HG02763 (cell line): ENCODE results near the gene MATR3.
"Not testable (repeated sequence)": the region's sequence is repeated elsewhere in the genome, so short reads cannot be mapped to it uniquely, and the experiment has no call there.

Experiments
- ATAC-seq: cut with Tn5 transposase; IDR thresholded peaks from one replicate; pipeline ENCODE4 v1.9.1; 2021; ENCODE audit warnings: mild to moderate bottlenecking, moderate library complexity; ENCODE audit not compliant: unreplicated experiment

Gene MATR3

DNA sequence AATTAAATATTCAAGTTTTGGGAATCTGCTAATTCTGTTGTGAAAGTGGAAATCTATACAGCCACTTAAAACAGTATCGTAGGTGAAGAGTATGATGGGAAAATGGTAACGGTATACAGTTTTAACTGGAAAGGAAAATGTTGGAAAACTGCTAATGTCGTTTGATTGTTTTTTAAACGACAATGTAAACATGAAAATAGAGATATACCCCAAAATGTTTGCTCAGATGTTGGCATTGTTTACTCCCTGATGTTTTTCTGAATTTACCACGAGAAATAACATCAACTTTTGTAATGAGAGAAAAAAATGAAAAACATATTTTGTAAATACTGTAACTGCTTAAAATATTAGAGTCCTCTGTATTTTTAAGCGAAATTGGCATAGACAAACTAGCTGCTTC, 2.7 kb downstream of the MATR3 start:
- no peak for ATAC-seq

DNA sequence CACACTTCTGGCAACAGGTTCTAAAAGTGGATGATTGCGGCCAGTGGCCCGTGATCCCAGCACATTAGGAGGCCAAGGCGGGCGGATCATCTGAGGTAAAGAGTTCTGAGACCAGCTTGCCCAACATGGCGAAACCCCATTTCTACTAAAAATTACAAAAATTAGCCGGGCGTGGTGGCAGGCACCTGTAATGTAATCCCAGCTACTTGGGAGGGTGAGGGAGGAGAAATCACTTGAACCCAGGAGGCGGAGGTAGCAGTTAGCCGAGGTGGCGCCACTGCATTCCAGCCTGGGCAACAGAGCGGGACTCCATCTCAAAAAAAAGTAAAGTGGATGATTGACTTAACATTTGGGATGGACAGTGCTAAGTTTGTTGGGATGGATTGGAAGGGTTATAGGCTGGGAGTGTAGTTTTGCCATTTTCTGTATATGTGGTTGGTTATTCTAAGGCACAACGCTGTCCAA, 3.4 kb downstream of the MATR3 start:
- no peak for ATAC-seq

DNA sequence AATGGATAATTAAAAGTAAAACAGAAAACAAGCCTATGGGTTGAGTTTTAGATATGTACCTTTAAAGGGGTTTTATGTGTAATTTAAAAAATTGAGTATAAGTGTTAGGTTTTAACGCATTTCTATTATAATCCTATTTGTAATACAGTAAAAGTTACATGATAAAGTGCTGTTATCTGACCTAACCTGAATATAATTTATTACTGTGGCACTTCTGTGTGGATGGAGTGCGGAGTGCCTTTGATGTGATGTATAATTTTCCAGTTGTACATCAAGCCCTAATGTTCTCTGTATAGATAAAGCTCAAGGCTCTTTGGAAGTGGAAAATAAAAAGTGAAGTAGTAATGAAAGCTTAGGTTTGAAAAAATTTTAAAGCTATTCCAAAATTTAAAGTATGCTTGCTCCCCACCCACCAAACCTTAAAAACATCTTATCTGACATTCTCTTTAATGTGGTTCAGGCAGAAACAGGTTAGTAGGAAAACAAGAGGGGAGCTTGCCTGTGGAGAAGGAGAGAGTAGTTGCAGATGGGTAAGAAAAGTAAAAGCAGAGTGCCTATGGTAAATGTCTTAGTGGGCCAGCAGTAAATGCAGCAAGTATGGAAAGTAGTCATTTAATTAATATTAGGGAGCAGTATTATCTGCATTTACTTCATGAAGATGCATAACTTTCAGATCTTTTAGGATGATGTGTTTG, 4.0 kb downstream of the MATR3 start:
- no peak for ATAC-seq

DNA sequence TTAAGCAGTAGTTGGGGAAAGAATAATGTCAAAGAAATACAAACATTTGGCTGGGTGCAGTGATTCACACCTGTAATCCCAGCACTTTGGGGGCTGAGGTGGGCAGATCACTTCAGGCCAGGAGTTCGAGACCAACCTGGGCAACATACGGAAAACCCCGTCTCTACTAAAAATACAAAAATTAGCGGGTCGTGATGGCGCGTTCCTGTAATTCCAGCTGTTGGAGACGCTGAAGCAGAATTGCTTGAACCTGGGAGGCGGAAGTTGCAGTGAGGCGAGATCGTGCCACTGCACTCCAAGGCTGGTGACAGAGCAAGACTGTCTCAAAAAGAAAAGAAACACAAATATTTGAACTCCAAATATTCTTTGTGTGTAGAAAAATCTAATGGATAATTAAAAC, 4.7 kb downstream of the MATR3 start:
- ATAC-seq: no peak

DNA sequence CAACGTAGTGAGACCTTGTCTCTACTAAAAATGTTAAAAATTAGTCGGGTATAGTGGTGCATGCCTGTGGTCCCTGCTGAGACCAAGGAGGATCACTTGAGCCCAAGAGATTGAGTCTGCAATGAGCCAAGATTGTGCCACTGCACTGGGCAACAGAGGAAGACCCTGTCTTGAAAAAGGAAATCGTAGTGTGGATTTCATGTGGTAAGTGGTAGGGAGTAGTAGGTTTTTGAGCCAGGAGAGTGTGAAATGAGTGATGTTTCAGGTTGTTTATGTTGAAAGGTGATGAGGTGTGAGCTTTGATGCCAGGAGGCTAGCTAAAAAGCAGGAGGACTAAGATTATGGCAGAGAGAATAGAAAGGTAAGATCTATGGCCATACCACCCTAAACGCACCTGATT, 5.9 kb downstream of the MATR3 start:
- no peak for ATAC-seq

DNA sequence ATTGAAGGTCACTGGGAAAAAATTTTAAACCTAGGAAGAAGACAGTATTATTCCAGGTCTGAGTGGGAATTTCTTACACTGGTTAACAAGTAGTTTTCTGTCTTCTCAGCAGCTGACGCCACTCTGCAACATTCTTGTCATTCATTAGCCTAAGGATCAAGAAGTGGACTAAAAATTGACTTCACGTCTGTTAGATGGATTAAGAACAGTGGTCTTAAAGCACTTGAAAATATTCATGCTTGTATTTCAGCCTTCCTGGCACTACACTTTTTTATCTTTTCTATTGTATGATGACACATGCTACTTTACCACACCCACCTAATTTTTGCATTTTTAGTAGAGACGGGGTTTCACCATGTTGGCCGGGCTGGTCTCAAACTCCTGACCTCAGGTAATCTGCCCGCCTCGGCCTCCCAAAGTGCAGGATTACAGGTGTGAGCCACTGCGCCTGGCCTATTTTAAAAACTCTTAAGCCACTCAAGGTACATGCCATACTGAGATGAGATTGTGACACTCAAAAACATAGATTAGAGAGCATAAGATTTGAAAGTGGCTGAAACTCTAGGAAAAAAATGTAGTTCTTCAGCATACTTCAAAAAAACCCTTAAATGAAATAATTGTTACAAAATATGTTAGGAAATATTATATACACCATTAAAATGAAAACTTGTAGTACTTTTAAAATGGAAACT, 8.4 kb downstream of the MATR3 start:
- ATAC-seq: no peak

DNA sequence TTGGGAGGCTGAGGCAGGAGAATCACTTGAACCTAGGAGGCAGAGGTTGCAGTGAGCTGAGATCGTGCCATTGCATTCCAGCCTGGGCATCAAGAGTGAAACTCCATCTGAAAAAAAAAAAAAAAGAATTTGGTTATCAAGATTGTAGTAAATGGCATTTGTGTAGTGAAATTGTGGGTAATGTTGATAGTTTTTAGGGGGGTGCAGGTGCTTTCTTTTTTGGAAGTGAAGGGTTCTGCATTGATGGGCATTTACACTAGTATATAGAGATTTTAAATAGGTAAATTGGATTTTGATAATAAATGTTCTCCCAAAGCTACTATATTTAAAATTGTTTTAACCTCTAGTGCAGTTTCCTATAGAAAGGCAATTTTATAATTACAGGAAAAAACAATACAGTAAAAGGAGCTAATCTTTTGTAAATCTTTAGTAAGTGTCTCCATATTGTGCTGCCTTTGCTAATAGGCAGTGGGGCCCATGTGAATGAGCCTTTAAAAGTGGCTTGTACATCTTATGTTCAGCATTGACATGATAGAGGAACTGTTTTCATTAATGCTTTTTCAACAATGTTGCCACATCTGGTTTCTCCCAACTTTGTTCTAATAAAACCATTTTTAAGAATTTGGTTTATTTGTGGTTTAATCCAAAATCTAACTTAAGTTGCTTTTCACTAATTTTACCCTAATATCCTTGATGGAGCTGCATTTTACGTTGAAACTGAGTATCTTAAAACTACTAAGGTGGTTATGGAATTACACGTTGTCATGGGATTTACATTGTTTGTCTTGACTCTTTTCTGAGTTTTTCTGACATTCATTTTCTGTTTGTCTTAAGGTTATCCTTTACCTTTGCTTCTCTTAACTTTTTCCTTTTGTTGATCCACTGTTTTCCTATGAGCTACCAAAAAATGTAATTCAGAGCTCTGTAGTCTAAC, 11.1 kb downstream of the MATR3 start:
- ATAC-seq: no peak

DNA sequence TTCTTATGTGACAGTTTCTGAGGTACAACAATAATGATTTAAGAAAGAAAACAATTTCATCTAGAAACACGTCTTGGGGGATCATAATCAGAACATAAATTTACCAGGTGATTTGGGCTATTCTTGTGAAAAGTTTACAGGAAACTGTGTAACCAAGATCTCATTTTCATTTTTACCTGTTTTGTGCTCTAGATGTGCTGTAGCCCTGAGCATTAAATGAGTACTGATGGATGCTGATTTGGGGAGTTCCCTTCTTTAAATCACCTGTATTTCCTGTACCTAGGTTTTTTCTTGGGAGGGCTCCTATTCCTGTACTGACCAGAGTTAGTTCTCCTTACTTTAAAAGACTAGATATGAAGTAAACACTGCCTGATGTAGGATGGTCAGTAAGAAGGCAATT, 12.7 kb downstream of the MATR3 start:
- no peak for ATAC-seq

DNA sequence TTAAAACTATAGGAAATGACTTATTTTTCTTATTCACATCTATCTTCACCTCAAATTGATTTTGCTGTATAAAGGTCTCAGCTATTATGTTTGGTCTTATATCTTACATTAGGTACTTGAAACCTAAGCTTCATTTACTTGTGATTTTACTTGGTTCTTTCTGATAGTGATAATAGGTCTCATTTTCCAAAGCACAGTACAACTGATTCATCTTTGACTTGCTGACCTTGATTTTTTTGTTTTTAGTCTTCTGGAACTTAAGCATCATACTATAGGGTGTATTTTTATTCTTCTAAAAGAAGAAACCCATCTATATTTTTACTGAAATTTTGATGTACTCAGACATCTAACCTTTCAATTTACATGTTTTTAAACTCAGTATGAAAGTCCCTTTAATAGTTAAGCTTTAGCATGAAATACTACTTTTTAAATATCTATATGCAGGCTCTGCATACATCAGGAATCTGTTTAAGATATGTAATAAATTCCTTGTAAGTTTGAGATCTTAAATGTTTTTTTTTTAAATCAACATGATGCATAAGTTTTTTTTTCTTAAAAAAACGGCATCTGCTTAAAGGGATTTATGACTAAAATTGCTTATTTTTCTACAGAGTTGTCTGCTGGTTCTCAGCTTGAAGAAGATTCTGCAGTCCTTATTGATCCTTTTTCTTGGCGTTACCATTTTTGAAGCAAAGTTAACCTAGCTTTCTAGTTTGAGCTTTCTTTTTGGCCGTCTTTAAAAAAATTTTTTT, 13.3 kb downstream of the MATR3 start:
- no peak for ATAC-seq

DNA sequence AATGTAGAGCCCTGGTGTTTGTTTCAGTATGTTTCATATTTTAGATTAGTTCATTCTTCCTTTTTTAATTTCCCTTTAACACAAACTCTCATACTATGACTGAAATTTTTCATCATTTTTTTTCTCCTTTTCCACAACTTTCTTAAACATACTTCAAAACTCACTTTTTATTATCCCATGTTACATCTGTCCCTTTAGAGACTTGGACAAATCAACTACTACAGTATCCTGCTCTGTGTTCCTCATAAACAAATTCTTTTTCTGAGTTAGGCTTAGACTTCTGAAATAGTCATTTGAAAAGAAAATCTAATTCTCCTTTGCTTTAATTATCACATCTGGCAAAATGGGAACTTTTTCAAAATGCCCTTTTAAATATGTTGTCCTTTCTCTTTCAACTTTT, 15.3 kb downstream of the MATR3 start:
- ATAC-seq: no peak

DNA sequence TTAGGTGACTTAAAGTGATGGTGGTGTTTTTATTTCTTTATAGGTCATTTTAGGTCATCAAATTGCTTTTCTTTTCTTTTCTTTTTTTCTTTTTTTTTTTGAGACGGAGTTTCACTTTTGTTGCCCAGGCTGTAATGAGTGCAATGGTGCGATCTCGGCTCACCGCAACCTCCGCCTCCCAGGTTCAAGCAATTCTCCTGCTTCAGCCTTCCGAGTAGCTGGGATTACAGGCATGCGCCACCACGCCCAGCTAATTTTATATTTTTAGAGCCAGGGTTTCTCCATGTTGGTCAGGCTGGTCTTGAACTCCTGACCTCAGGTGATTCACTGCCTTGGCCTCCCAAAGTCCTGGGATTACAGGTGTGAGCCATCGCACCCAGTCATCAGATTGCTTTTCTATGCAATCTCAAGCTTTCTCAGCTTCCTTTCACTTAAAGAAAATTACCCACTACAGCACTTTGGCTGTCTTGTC, 17.2 kb downstream of the MATR3 start:
- ATAC-seq: not testable (repeated sequence)

DNA sequence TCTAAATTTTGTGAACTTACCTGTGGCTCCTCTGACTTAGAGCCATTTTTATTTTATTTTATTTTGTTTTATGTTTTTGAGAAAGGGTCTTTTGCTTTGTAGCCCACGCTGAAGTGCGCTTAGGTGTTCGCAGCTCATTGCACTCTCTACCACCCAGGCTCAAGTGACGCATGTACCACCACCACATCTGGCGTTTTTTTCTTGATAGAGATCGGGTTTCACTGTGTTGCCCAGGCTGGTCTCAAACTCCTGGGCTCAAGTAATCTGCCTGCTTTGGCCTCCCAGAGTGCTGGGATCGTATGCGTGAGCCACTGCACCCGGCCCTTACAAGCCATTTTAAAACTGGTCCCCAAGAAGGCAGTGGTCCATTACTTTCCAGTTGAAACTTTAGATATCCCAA, 18.5 kb downstream of the MATR3 start:
- ATAC-seq: no peak

DNA sequence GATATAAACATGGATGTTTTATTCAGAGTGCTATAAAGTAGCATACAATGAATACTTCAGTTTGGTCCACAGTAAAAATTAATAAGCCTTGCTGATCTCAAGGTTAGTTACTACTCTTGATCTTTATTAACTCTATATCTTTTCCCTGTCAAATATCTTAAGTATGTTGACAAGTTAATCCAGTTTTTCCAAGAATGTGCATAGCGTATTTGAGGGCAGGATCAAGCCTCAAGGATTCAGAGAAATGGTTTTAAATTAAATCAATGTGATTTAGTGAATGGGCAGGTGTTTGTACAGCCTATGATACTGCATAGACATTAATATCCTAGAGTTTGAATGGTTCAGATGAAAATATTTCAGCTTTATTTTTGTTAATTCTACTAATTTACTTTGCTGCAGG, 20.7 kb downstream of the MATR3 start:
- no peak for ATAC-seq

DNA sequence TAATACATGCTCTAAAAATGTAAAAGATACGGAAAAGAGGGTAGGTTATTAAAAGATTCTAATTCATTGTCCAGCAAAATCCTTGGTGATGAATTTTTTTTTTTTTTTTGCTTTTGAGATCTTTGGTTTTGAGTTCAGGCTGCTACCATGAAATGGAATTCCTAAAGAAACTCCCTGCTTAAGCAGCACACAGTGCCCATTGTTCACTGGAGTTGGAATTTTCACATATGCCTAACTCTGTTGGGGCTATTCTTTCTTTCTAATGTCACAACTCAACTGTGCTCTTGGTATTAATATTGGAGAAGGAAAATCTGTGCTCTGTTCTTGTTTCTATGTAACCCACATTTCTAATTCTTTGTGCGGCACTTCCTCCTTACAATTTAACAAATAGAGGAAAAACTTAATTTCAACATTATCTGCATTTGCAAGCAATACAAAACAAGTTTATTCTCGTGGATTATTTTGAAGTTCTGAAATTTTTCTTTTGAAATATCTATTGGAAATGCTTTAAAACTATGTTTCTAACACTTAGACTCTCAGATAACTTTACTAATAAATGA, 21.6 kb downstream of the MATR3 start:
- ATAC-seq: no peak

DNA sequence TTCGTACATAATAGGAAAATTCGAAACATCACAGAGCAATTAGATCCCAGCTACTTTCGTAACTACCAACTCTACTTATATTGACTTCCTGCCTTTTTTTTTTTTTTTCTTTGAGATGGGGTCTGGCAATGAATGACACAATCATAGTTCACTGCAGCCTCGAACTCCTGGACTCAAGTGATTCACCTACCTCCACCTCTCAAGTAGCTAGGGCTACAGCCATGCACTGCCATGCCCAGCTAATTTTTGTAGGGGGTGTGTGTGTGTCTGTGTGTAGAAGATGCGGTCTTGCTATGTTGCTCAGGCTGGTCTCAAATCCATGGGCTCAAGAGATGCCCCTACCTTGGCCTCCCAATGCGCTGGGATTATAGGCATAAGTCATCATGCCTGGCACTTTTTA, 42.3 kb downstream of the MATR3 start:
- no peak for ATAC-seq

DNA sequence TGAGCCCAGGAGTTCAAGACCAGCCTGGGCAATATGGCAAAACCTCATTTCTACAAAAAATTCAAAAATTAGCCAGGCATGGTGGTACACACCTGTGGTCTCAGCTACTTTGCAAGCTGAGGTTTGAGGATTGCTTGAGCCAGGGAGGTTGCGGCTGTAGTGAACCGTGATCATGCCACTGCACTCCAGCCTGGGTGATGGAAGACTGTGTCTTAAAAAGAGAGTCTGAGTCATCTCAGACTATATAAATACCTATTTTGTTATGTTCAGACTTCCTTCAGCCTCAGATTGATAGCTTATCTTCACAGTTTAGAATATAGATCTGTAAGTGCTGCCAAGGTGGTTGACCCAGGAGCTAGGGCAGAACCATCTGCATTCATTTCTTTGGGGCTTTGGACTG, 46.5 kb downstream of the MATR3 start:
- ATAC-seq: no peak

DNA sequence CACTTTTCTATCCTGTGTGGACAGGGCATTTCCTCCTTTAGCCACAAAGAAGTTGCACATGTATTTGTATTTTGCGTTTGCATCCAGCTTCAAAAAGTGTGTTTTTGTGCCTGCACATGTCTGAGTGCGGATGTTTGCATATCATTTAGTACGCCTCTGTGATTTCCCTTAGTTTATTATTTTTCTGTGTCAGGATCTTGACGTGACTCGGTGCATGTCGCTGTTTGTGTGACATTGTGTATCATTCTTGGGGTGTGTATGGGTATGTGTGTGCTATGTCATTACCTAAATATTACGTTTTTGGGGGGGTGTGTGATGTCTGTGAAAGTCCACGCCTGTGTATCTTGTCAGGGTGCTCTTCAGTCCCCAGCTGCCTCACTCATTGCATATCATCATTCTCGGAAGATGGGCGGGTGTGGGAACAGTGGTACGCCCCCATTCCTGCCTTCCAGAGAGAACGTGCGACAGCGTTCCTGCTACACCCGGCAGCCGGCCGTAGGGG, 47.7 kb downstream of the MATR3 start:
- ATAC-seq: peak; percentile 9

DNA sequence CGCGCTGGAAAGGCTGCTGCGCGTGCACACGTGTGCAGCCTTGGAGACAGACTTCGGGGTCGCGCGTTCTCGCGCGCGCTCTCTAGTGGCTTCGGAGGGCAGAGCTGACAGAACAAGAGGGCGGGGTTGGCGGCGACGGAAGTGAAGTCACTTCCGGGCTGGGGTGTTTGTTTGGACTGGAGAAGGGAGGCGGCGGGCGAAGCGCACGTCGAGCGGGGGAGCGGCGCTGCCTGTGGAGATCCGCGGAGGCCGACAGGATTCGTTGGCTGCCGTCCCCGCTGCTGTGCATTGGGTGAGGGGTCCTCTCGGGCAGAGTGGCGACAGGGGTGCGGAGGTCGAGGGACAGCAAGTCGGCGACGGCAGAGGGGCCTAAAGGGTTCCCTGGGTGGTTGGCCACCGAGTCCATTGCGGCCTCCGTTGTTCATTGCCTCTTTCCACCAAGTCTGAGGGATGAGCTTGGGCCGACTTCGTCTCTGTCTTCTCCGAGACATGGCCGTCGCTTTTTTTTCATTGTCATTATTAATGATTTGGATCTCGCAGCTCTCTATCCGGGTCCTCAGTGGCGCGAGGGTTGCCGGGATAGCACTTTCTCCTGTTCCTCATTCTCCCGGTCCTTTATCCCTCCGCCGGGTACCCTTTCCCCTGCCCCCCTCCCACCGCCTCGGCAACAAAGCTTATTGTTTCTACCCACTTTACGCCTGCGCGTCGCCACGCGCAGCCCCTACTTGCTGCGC, 48.3 kb downstream of the MATR3 start, which contains the start of gene PAIP2:
Gene PAIP2 (plus strand): TSS at position 166 of the 734 bp plus-strand sequence. CDS start 21,931 bp downstream, outside the sequence.
- peak; percentile 92 for ATAC-seq

DNA sequence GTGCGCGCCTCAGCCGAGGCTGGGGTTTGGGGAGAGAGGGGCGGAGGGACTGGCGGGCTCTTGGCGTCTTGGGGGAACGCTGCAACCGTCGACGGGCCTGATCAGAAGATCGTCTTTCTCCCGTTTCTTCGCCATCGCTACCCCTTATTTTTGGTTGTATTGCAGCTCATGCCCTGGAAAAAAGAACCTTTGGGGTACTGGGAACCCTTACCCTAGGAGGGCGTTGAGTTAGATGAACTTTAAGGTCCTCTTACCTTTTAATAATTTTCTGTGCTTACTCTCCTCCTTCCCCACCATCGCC, 48.8 kb downstream of the MATR3 start:
- ATAC-seq: no peak

DNA sequence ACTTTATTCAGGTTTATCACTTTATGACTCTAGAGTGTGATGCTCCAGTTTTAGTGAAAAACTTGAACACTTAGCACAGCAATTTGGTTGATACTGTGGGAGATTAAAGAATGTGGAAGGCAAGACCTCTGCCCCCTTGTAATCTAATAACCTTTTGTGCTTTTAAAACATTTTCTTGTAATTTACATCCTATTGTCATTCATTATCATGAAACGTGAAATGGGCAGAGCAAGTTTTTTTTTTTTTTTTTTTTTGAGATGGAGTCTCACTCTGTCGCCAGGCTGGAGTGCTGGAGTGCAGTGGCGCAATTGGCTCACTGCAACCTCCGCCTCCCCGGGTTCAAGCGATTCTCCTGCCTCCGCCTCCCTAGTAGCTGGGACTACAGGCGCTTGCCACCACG, 49.9 kb downstream of the MATR3 start:
- no peak for ATAC-seq
